Esophagus muscularis mucosa (tissue), 3 donors: Measurements from ENCODE around the gene RAD51B.

ENCODE experiments used
- CTCF ChIP-seq, 3 experiments: fragments of 200-600 bp in 2 of 3; fragments of 450-650 bp in 1 of 3; sonication (generic) in 2 of 3; IDR thresholded peaks; one replicate each; pipeline ENCODE4 v1.5.1; 2017 to 2019; ENCODE audit warnings: antibody characterized with exemption in 3 of 3, mild to moderate bottlenecking in 2 of 3, moderate library complexity in 1 of 3
- POLR2A ChIP-seq: fragments of 450-650 bp; IDR thresholded peaks from one replicate; pipeline ENCODE4 v1.6.1; 2017; ENCODE audit warnings: antibody characterized with exemption, moderate library complexity, mild to moderate bottlenecking, low read depth

DNA sequence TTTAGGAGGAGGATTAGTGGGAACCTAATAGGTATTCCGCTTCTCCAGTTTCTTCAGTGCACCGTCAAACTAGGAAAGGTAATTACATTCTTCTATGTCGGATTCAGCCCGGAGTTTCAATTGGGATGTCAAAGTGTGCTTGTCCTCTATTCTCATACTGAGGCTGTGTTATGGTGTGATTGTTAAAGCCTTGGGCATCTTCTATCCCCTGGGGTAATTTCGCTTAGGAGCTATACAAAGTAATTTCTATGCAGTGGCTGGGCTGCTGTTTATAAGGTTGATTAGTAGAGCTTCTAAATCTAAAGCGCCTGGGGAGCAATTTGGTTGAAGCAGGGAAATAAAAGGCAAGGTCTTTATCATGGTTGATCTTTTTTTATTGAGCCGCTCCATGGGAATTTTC lies 573.7 kb downstream of the RAD51B start:
- TF ChIP-seq CTCF (IDR thresholded peaks at IDR 0.05) (no peak), POLR2A (no peak)
